Left kidney (tissue), 2 donors: ENCODE data around the gene NFIA. TPM values are rescaled to one million over a fixed set of nuclear protein-coding genes. Genes with fewer than 3 reads are reported as not detected.

Experiments
- DNase-seq: peaks from one replicate; pipeline ENCODE4 v3.0.0-alpha.2; 2013
- polyA plus RNA-seq: library from polyadenylated mRNA; unstranded; fragments of 120-200 nt; gene quantifications from one replicate; pipeline ENCODE4 v1.2.1, GENCODE V29; 2013; ENCODE audit not compliant: insufficient read length

Gene NFIA
- polyA plus RNA-seq, 1 donor = 16.7 TPM

DNA sequence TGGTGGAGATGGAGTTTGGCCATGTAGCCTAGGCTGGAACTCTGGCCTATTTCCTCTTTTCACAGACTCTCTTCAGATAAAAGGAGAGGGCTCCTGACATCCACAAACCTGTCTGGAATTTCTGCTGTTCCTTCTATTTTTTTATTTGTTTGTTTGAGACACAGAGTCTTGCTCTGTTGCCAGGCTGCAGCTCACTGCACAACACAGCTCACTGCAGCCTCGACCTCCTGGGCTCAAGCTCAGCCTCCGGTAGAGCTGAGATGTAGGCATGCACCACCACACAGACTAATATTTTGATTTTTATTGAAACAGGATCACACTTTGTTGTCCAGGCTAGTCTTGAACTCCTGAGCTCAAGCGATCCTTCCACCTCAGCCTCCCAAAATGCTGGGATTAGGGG lies 411.6 kb downstream of the NFIA start:
- no peak for DNase-seq

DNA sequence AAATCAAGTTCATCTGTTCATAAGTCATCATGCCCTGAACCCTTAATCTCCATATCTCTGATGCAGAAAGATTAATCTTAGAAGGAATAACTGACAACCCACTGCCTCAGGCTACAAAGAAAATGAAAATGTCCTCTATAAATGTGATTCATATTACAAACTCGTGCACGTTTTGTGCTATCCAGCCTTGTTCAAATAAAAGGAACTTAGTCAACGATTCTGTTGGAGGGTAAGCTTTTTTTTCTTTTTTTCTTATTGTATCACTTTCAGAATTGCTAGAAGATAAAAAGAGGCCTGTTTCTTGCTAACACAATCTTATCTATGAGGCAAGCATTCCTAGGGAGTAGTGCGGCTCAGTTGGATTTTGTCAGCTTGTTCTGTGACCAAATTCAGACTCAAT lies 414.1 kb downstream of the NFIA start:
- no peak for DNase-seq

GRCh38 chr1:61497013-61497412 lies 414.7 kb downstream of the NFIA start:
- DNase-seq = no peak

- no peak for DNase-seq
Measured at GRCh38 chr1:61498342-61498741, 416.0 kb downstream of the NFIA start.

DNA sequence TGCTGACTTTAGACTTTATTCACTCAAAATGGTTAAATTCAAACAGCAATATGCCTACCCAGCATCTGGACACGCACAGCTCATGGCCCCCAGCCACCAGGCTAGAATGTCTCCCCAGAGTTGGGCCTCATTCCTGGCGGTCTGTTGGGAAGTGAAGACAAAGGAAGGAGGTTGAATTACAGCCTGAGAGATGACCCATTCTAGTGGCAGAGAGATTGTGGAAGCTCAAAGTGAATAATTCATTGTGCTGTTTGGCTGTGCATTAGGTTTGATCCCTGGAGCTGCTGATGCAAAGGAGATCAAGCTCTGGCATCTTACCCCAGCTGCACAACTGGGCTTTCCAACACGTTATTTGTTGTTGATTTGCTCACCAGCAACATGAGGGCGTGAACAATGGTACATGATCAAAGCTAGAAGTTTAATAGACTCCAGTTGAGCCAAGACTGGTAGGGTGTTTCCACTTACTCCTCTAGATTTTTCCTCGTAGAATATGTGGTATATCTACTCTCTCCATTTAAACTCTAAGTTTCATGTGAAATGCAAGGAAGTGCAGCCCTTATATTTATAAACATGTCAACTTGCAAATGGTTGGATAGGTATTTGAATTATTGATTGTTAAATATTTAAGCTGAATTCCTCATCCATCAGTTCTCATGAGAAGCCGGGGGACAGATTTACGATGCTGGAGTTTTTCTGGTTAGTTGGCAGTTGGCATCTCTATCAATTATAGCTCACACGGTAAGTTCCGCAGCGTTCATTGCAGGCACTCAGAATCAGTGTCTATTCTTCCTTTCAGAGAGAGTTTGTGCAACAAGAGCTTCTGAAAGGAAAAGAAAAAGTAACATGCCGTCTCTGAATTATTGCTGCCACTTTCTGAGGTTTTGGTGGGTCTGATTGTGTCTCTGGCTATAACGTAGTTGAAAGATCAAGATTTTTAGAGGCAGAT lies 419.9 kb downstream of the NFIA start:
- DNase-seq = no peak

DNA sequence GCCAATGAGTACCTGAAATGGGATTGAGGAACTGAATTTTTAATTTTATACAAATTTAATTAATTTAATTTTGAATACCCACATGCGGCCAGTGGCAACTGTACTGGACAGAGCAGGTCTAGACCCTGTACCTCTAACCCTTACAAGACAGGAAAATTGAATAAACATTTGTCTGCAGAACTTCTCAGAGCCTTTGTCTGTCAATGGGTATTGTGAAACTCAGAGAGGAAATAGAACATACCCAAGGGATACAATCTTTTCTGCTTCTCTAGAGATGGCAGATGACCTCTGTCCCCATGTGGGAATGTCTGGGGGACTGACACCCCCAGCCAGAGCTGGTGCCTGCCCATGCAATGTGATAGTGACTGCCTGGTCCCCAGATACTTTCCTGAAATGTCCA lies 421.9 kb downstream of the NFIA start:
- no peak for DNase-seq

GRCh38 chr1:61504852-61505390 lies 422.6 kb downstream of the NFIA start:
- DNase-seq = no peak

DNA sequence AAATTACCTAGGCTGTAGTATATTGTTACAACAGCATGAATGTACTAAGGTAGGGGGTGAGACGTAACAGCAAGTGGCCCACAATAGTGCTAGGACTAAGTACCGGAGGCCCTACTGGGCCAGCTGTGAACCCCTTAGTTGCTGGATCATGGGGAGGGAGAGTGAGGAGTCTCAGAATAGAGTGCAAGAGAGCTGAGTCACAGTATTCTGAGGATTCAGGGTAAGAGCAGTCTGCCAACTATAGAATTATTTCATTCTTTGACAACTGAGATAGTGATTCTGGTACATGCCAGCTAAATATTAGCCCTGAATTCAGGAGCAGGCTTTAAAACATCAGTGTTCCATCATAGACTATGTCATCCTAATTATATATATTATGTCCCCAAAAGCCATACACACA lies 423.9 kb downstream of the NFIA start:
- no peak for DNase-seq

DNA sequence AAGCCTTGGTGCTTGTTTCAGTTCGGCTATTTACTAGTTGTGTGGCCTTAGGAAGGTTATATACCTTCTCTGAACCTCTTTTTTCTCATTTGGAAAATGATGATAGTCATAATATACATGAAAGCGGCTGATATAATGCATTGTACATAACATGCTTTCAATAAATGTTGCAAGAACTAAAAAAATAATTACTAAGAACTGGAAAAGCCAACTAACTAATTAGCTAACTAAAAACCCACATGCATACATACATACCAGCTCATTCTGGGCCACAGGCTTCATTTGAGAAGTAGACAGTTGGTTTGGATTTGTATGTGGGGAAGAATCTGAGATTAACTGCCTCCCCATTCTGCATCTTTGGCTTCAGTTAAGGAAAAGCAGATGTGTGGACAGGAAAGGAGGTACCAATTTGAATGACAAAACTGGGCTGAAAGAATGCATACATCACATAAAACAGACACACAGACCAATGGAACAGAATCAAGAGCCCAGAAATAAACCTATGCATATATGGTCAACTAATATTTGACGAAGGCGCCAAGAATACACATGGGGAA lies 424.7 kb downstream of the NFIA start:
- no peak for DNase-seq
